GM18519 (cell line): ENCODE results near the gene TARM1.
"Not testable (repeated sequence)": the region's sequence is repeated elsewhere in the genome, so short reads cannot be mapped to it uniquely, and the experiment has no call there.

ENCODE experiments used
- ATAC-seq: cut with Tn5 transposase; IDR thresholded peaks from one replicate; pipeline ENCODE4 v1.9.1; 2021; ENCODE audit warnings: mild to moderate bottlenecking, moderate library complexity; ENCODE audit not compliant: unreplicated experiment, low FRiP score

Gene TARM1

DNA sequence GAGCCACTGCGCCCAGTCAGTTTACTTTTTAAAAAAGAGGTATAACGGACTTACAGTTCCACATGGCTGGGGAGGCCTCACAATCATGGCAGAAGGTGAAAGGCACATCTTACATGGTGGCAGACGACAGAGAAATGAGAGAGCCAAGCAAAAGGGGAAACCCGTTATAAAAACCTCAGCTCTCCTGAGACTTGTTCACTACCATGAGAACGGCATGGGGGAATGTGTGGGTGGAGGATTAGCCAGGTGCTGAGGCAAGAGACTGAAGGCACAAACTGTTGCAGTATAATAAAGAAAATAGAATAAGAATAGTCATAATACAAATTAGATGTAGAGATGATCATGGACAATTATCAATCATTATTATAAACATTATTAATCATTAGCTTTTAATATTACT lies 44.6 kb downstream of the TARM1 start:
- ATAC-seq = not testable (repeated sequence)

GRCh38 chr19:54035215-54036178 lies 45.7 kb downstream of the TARM1 start:
- no peak for ATAC-seq

- no peak for ATAC-seq
Observed at GRCh38 chr19:54030895-54031586, 50.1 kb downstream of the TARM1 start.

GRCh38 chr19:54029930-54030490 lies 51.2 kb downstream of the TARM1 start:
- no peak for ATAC-seq

DNA sequence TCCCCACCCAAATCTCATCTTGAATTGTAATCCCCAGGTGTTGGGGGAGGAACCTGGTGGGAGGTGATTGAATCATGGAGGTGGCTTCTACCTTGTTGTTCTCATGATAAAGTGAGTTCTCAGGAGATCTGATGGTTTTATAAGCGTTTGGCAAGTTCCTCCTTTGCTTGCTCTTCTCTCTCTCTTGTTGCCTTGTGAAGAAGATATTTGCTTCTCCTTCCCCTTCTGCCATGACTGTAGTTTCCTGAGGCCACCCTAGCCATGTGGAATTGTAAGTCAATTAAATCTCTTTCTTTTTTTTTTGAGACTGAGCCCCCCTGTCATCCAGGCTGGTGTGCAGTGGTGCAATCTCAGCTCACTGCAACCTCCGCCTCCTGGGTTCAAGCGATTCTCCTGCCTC lies 51.9 kb downstream of the TARM1 start:
- no peak for ATAC-seq

- ATAC-seq = no peak
Observed at GRCh38 chr19:54026656-54027055, 54.5 kb downstream of the TARM1 start.

DNA sequence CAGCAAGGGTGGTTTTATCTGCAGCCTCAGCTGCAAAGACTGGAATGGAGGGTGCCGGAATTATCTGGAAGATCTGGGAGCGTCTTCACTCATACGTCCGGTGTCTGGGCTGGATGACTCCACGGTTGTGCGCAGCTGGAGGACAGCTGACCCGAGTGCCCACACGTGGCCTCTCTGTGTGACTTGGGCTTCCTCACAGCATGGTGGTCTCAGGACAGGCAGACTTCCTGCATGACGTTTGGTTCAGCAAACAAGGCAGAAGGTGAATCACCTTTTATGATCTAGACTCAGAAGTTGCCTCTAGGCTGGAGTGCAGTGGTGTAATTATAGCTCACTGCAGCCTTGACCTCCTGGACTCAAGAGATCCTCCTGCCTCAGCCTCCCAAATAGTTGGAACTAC lies 56.5 kb downstream of the TARM1 start:
- no peak for ATAC-seq

DNA sequence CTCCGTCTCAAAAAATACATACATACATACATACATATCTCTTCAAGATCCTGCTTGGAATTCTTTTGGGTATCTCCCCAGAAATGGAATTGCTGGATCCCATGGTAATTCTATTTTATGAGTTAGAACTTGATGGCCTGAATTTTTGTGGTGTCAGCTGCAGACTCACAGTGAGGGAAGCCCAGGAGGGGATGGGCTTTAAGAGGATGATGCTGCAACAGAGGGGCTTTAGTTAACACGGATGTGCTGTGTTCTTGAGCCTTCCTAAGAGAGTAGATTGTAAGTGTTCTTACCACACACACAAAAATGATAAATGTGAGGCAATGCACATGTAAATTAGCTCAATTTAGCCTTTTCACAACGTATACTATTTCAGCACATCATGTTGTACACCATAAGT lies 58.0 kb downstream of the TARM1 start:
- ATAC-seq = no peak

GRCh38 chr19:54021932-54022331 lies 59.2 kb downstream of the TARM1 start:
- no peak for ATAC-seq

GRCh38 chr19:54021363-54021762 lies 59.8 kb downstream of the TARM1 start:
- ATAC-seq = no peak
